ENCODE data around the gene CNP. TPM values are rescaled to one million over a fixed set of nuclear protein-coding genes. Genes with fewer than 3 reads are reported as not detected.

CNP gene
- total and polyA plus RNA-seq, 2 of the 8 experiments (the other 6 are each of a cell fraction or from before 2014, with no cell fraction given), result 21.9 to 60.6 TPM

DNA sequence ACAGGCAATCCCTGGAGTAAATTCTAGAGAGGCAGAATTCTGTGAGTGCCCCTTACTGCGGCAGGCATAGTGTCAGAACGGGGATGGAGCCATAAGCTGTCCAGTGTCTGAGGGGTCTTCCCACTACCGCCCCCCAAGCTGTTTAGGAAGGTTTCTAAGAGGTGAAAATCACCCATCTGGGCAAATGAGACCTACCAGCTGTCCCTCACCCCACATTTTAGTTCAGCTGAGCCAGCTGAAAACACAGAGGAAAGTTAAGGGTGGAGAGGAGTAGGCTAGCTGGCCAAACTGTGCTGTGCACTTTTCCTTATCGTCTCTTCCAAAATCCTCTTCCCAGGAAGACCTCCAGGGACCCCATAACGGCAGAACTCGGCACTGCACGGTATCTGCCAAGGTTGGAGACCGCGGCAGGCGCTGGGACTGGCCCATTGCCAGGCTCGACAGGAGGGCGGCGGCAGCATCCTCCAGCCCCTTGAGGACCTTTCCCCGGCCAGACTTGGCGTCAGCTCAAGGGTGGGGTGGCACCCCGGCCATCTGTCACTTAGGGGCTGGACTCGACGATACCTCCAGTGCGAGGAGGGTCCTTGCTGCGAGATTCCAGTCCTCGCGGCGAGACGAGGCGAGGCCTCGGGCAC is 48.8 kb upstream of the CNP start:
- Histone ChIP-seq H2BK12ac (ENCODE audit: low read depth, low read length) (no peak overlapping the region), H4K20me1 (replicated peaks in 1 of 2; ENCODE audit: control insufficient read depth in 1 of 2, insufficient read depth in 2 of 2, low read length in 2 of 2) (peaks cover 24 to 43% of the 10 kb centered on the region in 2 experiments), H3K14ac (ENCODE audit: insufficient read length) (no peak overlapping the region), H2BK15ac (ENCODE audit: low read length) (no peak overlapping the region), H2AK5ac (ENCODE audit: low read depth, low read length) (no peak overlapping the region), H3K4ac (replicated peaks; ENCODE audit: insufficient read length, low read depth, low read length) (peak overlapping the region; percentile 94), H3K4me2 (ENCODE audit: insufficient read depth in 1 of 2, low read depth in 2 of 2, low read length in 2 of 2) (peak overlapping the region; percentile 86 to 97), H4K5ac (ENCODE audit: insufficient read length, low read depth, low read length) (peak overlapping the region; percentile 39), H3K18ac (ENCODE audit: extremely low read depth, low read length) (peak overlapping the region; percentile 96), H2BK120ac (replicated peaks; ENCODE audit: low read depth, low read length) (no peak overlapping the region), H3K56ac (replicated peaks; ENCODE audit: insufficient read length, low read depth, low read length) (peak overlapping the region; percentile 92), H3K4me3 (ENCODE audit: extremely low read depth in 1 of 4, insufficient read depth in 2 of 4, low read depth in 3 of 4, low read length in 4 of 4) (peak overlapping the region; percentile 74 to 99 (median 93)), H3K9me3 (ENCODE audit: insufficient read depth in 2 of 2, low read depth in 1 of 2, low read length in 1 of 2) (no peaks in the 10 kb centered on the region), H3K23me2 (ENCODE audit: low read depth, low read length) (peaks cover 14% of the 10 kb centered on the region), H2AFZ (ENCODE audit: low read length) (no peak overlapping the region), H3K27me3 (replicated peaks in 1 of 4; ENCODE audit: control insufficient read depth in 3 of 4, extremely low read depth in 1 of 4, insufficient read depth in 3 of 4, low read length in 3 of 4) (no peaks in the 10 kb centered on the region), H3K9ac (replicated peaks in 1 of 4; ENCODE audit: extremely low read depth in 1 of 4, low read depth in 3 of 4, low read length in 3 of 4) (peak overlapping the region; percentile 79 to 93 (median 92)), H3K79me1 (ENCODE audit: low read depth, low read length) (peaks cover 18% of the 10 kb centered on the region), H2BK20ac (ENCODE audit: low read length) (no peak overlapping the region), H3K79me2 (ENCODE audit: control insufficient read depth in 1 of 2, insufficient read depth in 2 of 2, low read length in 2 of 2) (peaks cover 24 to 59% of the 10 kb centered on the region in 2 experiments), H3K36me3 (ENCODE audit: control insufficient read depth in 2 of 4, insufficient read depth in 4 of 4, low read length in 3 of 4) (peaks cover 4 to 10% (median 7%) of the 10 kb centered on the region in 4 experiments; a peak in 6 of 8 replicates), H2BK5ac (ENCODE audit: low read depth, low read length) (peak overlapping the region; percentile 97), H3K23ac (ENCODE audit: insufficient read length) (no peak overlapping the region), H3K4me1 (replicated peaks in 1 of 4; ENCODE audit: control insufficient read depth in 3 of 4, insufficient read depth in 4 of 4, low read length in 3 of 4) (peaks cover 13 to 31% (median 24%) of the 10 kb centered on the region in 4 experiments), H4K8ac (ENCODE audit: extremely low read depth, insufficient read depth, low read length) (peak overlapping the region; percentile 94), H4K91ac (replicated peaks; ENCODE audit: insufficient read length, low read length) (peak overlapping the region; percentile 31), H3K27ac (ENCODE audit: low read depth, low read length) (peak overlapping the region; percentile 85)
- 7% methylated on average over 25 of the region's 26 CpGs; no CpG with 5 or more reads in 1 of the 2 experiments for WGBS, 2 experiments (ENCODE audit: extremely low coverage in 1 of 2, insufficient coverage in 1 of 2, insufficient read length in 1 of 2, insufficient replicate concordance in 2 of 2, low coverage in 1 of 2, low lambda C conversion rate in 2 of 2, missing lambda C conversion rate in 1 of 2)
- POLR2A ChIA-PET (ENCODE audit: partially characterized antibody), result interaction anchor here (0.6 to 8.2 kb wide), 23 partner anchors 9 to 228 kb away, joined by 3 to 67 read pairs (median 6); partner anchors contain the start of genes CNP, DNAJC7, EIF1 and JUP
- DNase-seq (ENCODE audit: low read depth in 1 of 2, low spot score in 2 of 2), result peak in 1 of 2 experiments; percentile 51
- TF ChIP-seq CHD2 (IDR thresholded peaks at IDR 0.05; ENCODE audit: low read length) (no peak), SIX5 (IDR thresholded peaks at IDR 0.05; ENCODE audit: low read depth, low read length) (no peak), JUN (IDR thresholded peaks at IDR 0.05; ENCODE audit: low read depth, low read length) (no peak), SIN3A (conservative IDR thresholded peaks at IDR 0.05 in 1 of 2, IDR thresholded peaks at IDR 0.05 in 1 of 2; ENCODE audit: low read depth in 1 of 2, low read length in 2 of 2) (0 out of 4 replicates have a peak, but pooled peaks of 1 of the 2 experiments have one; percentile 40), SP2 (IDR thresholded peaks at IDR 0.05; ENCODE audit: low read length) (no peak), GABPA (IDR thresholded peaks at IDR 0.05; ENCODE audit: borderline replicate concordance, insufficient read depth, low read length) (no peak)
- TF ChIP-seq, protein P1, sequence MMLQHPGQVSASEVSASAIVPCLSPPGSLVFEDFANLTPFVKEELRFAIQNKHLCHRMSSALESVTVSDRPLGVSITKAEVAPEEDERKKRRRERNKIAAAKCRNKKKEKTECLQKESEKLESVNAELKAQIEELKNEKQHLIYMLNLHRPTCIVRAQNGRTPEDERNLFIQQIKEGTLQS (IDR thresholded peaks at IDR 0.05; ENCODE audit: insufficient read depth, low read depth, low read length), result no peak
- CTCF ChIA-PET (ENCODE audit: partially characterized antibody), result interaction anchor here (1.0 to 16.0 kb wide), 7 partner anchors 12 to 198 kb away, joined by 3 to 205 read pairs (median 4); partner anchors contain the start of gene CNP
- no peak for FAIRE-seq

All from H1 (cell line).